OCI-LY7 (cell line): ENCODE measurements around the gene MGAT1. TPM values are rescaled to one million over a fixed set of nuclear protein-coding genes. Genes with fewer than 3 reads are reported as not detected.

ENCODE experiments used
- BruUV-seq: library from RNA; stranded (reverse); fragments of 400-500 nt; replicated peaks from 2 replicates; lab custom pipeline; 2021; lab: Mats Ljungman, UMichigan
- CTCF ChIA-PET: fragments of 300-600 bp; sonication (Branson Sonifier 250); formaldehyde crosslinking; loops from one replicate; lab custom pipeline; 2022; ENCODE audit warnings: antibody characterized with exemption; ENCODE audit not compliant: unreplicated experiment; lab: Charles Lee
- POLR2A ChIA-PET: fragments of 300-600 bp; sonication (Branson Sonifier 250); formaldehyde crosslinking; loops from one replicate; lab custom pipeline; 2022; ENCODE audit warnings: antibody characterized with exemption; lab: Charles Lee
- DNase-seq: peaks from one replicate; pipeline ENCODE4 v3.0.0-alpha.2; 2015; ENCODE audit warnings: low spot score
- H2AFZ ChIP-seq: fragments of 200-600 bp; sonication (generic), shearing (Covaris generic); 2 replicates; pipeline ENCODE4 v1.6.1; 2014; ENCODE audit warnings: mild to moderate bottlenecking, antibody characterized with exemption, low read length, moderate library complexity
- H3K27ac ChIP-seq: fragments of 200-600 bp; sonication (generic); 2 replicates; pipeline ENCODE4 v1.5.1; 2014; ENCODE audit warnings: mixed run types, low read depth, mild to moderate bottlenecking, moderate library complexity, low read length, inconsistent platforms; ENCODE audit not compliant: poor library complexity, severe bottlenecking
- H3K36me3 ChIP-seq: fragments of 200-600 bp; sonication (generic); 2 replicates; pipeline ENCODE4 v1.6.1; 2014; ENCODE audit warnings: mild to moderate bottlenecking, antibody characterized with exemption, low read length, moderate library complexity, mixed read lengths; ENCODE audit not compliant: insufficient read depth
- H3K4me1 ChIP-seq: fragments of 200-600 bp; sonication (generic); 2 replicates; pipeline ENCODE4 v1.5.1; 2014; ENCODE audit warnings: mild to moderate bottlenecking, low read length; ENCODE audit not compliant: insufficient read depth, poor library complexity, severe bottlenecking
- H3K4me2 ChIP-seq: fragments of 200-600 bp; sonication (generic); 2 replicates; pipeline ENCODE4 v1.6.1; 2014; ENCODE audit warnings: mild to moderate bottlenecking, low read length
- H3K4me3 ChIP-seq: fragments of 200-600 bp; sonication (generic); 2 replicates; pipeline ENCODE4 v1.5.1; 2014; ENCODE audit warnings: mild to moderate bottlenecking, low read depth, low read length; ENCODE audit not compliant: poor library complexity, severe bottlenecking
- H3K79me2 ChIP-seq: fragments of 200-600 bp; sonication (generic); 2 replicates; pipeline ENCODE4 v1.6.1; 2016; ENCODE audit warnings: low read depth, mild to moderate bottlenecking, low read length, moderate library complexity, mixed read lengths; ENCODE audit not compliant: insufficient read depth
- H3K9me2 ChIP-seq: fragments of 200-600 bp; sonication (generic); 2 replicates; pipeline ENCODE4 v1.6.1; 2016; ENCODE audit warnings: mild to moderate bottlenecking, low read length, mixed read lengths; ENCODE audit not compliant: insufficient read depth
- H3K9me3 ChIP-seq: fragments of 200-600 bp; sonication (generic); 2 replicates; pipeline ENCODE4 v1.6.1; 2014; ENCODE audit warnings: mild to moderate bottlenecking, mixed run types, low read length, mixed read lengths
- H4K20me1 ChIP-seq: fragments of 200-600 bp; sonication (generic); 2 replicates; pipeline ENCODE4 v1.6.1; 2014; ENCODE audit warnings: mild to moderate bottlenecking, antibody characterized with exemption, low read length, moderate library complexity, mixed read lengths; ENCODE audit not compliant: insufficient read depth
- CTCF ChIP-seq: fragments of 200-600 bp; sonication (generic); conservative IDR thresholded peaks from 2 replicates; pipeline ENCODE4 v1.5.1; 2014; ENCODE audit warnings: mild to moderate bottlenecking, antibody characterized with exemption, low read length, moderate library complexity, mixed read lengths
- EZH2phosphoT487 ChIP-seq: fragments of 200-600 bp; sonication (generic); IDR thresholded peaks from 2 replicates; pipeline ENCODE4 v1.6.1; 2018; ENCODE audit warnings: low read depth, borderline replicate concordance, mild to moderate bottlenecking, mixed run types, antibody characterized with exemption, low read length, moderate library complexity, mixed read lengths
- intact Hi-C: fragments of 100-400 bp; cut with micrococcal nuclease; formaldehyde crosslinking; loops from one replicate; pipeline ENCODE4 v1.10.0; 2022; ENCODE audit not compliant: unreplicated experiment
- total RNA-seq, 2 experiments: library from RNA; depleted of rRNA in 1 of 2; stranded (reverse); fragments of >200 nt in 1 of 2; shearing (Covaris generic) in 1 of 2; gene quantifications; 2 replicates each; pipeline ENCODE4 v1.2.3, GENCODE V29; 2014 to 2022

Gene MGAT1
- total RNA-seq, 2 experiments from 2014 or later, result 75.4 to 103 TPM

- no peak overlapping the region for H3K27ac ChIP-seq
- TF ChIP-seq EZH2phosphoT487 (no peak), CTCF (no peak)
- ChIA-PET CTCF (interaction anchor here (1.3 kb wide), 1 partner anchor 10 kb away, joined by 5 read pairs; no protein-coding TSS in a partner anchor), POLR2A (interaction anchor here (1.2 to 1.4 kb wide), 2 partner anchors 7 to 10 kb away, joined by 4 to 7 read pairs; no protein-coding TSS in a partner anchor)
- H3K36me3 ChIP-seq, result peaks cover 19% of the 10 kb centered on the region
- H3K4me2 ChIP-seq, result no peak overlapping the region
- no peak overlapping the region for H3K4me3 ChIP-seq
- peaks cover 16% of the 10 kb centered on the region for H3K79me2 ChIP-seq
- BruUV-seq, result no TSS peak
- no peaks in the 10 kb centered on the region for H3K9me2 ChIP-seq
- H3K4me1 ChIP-seq, result peaks cover 51% of the 10 kb centered on the region
- no peak overlapping the region for H2AFZ ChIP-seq
- no peak for DNase-seq
- no peaks in the 10 kb centered on the region for H4K20me1 ChIP-seq
- peaks cover 9% of the 10 kb centered on the region for H3K9me3 ChIP-seq
- intact Hi-C loops, result no loop called here
Measured at GRCh38 chr5:180825768-180826525, 23.3 kb upstream of the MGAT1 start.

GRCh38 chr5:180824630-180825476, 22.2 kb upstream of the MGAT1 start:
- H3K79me2 ChIP-seq, result peaks cover 5% of the 10 kb centered on the region
- no TSS peak for BruUV-seq
- intact Hi-C loops, result no loop called here
- DNase-seq, result no peak
- no peak overlapping the region for H3K4me3 ChIP-seq
- ChIA-PET CTCF (no interaction called here), POLR2A (interaction anchor here (0.6 to 1.0 kb wide), 3 partner anchors 16 to 347 kb away, joined by 3 to 6 read pairs (median 3); no protein-coding TSS in a partner anchor)
- H2AFZ ChIP-seq, result no peak overlapping the region
- no peak overlapping the region for H3K27ac ChIP-seq
- no peaks in the 10 kb centered on the region for H4K20me1 ChIP-seq
- peaks cover 55% of the 10 kb centered on the region for H3K4me1 ChIP-seq
- TF ChIP-seq EZH2phosphoT487 (no peak), CTCF (no peak)
- H3K36me3 ChIP-seq, result peaks cover 15% of the 10 kb centered on the region
- no peaks in the 10 kb centered on the region for H3K9me2 ChIP-seq
- H3K4me2 ChIP-seq, result no peak overlapping the region
- peaks cover 8% of the 10 kb centered on the region for H3K9me3 ChIP-seq
